ENCODE results near the gene SAP25. TPM values are rescaled to one million over a fixed set of nuclear protein-coding genes. Genes with fewer than 3 reads are reported as not detected.

SAP25 gene
- polyA plus RNA-seq, 1 of the 3 experiments (the other 2 are of a cell fraction): 1.2 TPM

- POLR2A ChIA-PET: no interaction called here
- Histone ChIP-seq H3K27me3 (ENCODE audit: insufficient read depth) (no peaks in the 10 kb centered on the region), H3F3A (replicated peaks; ENCODE audit: insufficient read depth) (peaks cover 9% of the 10 kb centered on the region), H3K4me3 (ENCODE audit: low read depth in 2 of 2, low read length in 1 of 2) (no peak overlapping the region), H3K27ac (ENCODE audit: low read depth in 2 of 2, low read length in 1 of 2) (no peak overlapping the region), H3K9me2 (no peaks in the 10 kb centered on the region), H2AFZ (ENCODE audit: low read depth) (no peak overlapping the region), H3K9ac (no peak overlapping the region), H3K79me2 (ENCODE audit: insufficient read depth) (no peaks in the 10 kb centered on the region), H3K4me1 (ENCODE audit: control insufficient read depth in 1 of 2, insufficient read depth in 2 of 2, low read depth in 1 of 2, low read length in 1 of 2) (peaks cover 0 to 42% of the 10 kb centered on the region in 2 experiments; a peak in 1 of 4 replicates), H3K4me2 (no peak overlapping the region), H3K36me3 (replicated peaks in 1 of 2; ENCODE audit: control insufficient read depth in 1 of 2, insufficient read depth in 2 of 2, low read length in 1 of 2) (peaks cover 0 to 6% of the 10 kb centered on the region in 2 experiments), H3K9me3 (no peaks in the 10 kb centered on the region), H4K20me1 (ENCODE audit: insufficient read depth) (no peaks in the 10 kb centered on the region)
- CTCF ChIA-PET: interaction anchor here (0.6 to 7.4 kb wide), 12 partner anchors 8 to 168 kb away, joined by 3 to 149 read pairs (median 5); partner anchors contain the start of genes FBXO24, LRCH4 and PCOLCE
- DNase-seq: peak; percentile 79
- TF ChIP-seq FOXJ3 (CRISPR knock-in tag; IDR thresholded peaks at IDR 0.05) (no peak), POLR2AphosphoS5 (IDR thresholded peaks at IDR 0.05; ENCODE audit: low read depth, low read length) (0 out of 2 replicates have a peak, but pooled peaks have one; percentile 7), TCF12 (IDR thresholded peaks at IDR 0.05) (no peak), ZBTB33 (IDR thresholded peaks at IDR 0.05; ENCODE audit: borderline replicate concordance, low read depth) (no peak), CTCF (IDR thresholded peaks at IDR 0.05) (peak; percentile 51), GABPA (IDR thresholded peaks at IDR 0.05; ENCODE audit: low read depth) (no peak), IRF3 (IDR thresholded peaks at IDR 0.05; ENCODE audit: low read depth, low read length) (no peak), NRF1 (IDR thresholded peaks at IDR 0.05; ENCODE audit: low read depth, low read length) (no peak), FOXM1 (IDR thresholded peaks at IDR 0.05; ENCODE audit: low read depth) (no peak), EP300 (IDR thresholded peaks at IDR 0.05; ENCODE audit: borderline replicate concordance in 1 of 2, low read depth in 1 of 2, low read length in 1 of 2) (no peak), SMC3 (IDR thresholded peaks at IDR 0.05; ENCODE audit: low read depth, low read length) (0 out of 2 replicates have a peak, but pooled peaks have one; percentile 2), TAF1 (IDR thresholded peaks at IDR 0.05; ENCODE audit: borderline replicate concordance, low read depth, low read length) (no peak), RXRA (IDR thresholded peaks at IDR 0.05; ENCODE audit: borderline replicate concordance, low read depth) (no peak), MEF2A (IDR thresholded peaks at IDR 0.05; ENCODE audit: borderline replicate concordance, low read depth) (no peak), YY1 (IDR thresholded peaks at IDR 0.05; ENCODE audit: low read depth) (no peak), JUND (IDR thresholded peaks at IDR 0.05) (no peak), RAD21 (IDR thresholded peaks at IDR 0.05; ENCODE audit: low read length) (no peak), USF1 (IDR thresholded peaks at IDR 0.05; ENCODE audit: borderline replicate concordance, low read depth) (no peak), TEAD4 (IDR thresholded peaks at IDR 0.05; ENCODE audit: borderline replicate concordance, insufficient read depth) (no peak)
- WGBS (ENCODE audit: low lambda C conversion rate): 70% methylated on average over 36 of the region's 36 CpGs
These were observed 4.5 kb downstream of the SAP25 start for GRCh38 chr7:100568896-100569844.

Data from SK-N-SH (cell line).